ENCODE data around the gene ATXN1.

Gene ATXN1

GRCh38 chr6:16596616-16597331 is 164.5 kb downstream of the ATXN1 start:
- no peak for DNase-seq

- no peak for DNase-seq
Observed at GRCh38 chr6:16595514-16596120, 165.6 kb downstream of the ATXN1 start.

DNA sequence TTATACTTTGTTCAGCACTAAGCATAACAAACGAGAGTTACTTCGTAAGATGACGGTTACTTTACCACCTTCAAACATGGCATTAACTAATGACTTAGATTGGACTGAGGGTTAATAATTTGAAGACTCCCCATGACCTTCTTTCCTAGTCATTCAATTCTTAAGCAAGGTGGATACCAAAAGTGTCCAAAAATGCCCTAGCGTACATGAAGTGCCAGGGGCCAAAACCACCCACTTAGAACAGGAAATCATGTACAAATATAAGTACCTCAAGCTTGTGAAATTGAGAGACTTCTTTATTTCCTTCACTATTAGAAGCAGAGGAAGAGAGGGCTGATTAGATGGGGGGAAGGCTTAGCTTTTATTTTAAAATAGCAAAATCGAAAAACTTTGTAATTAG is 166.4 kb downstream of the ATXN1 start:
- no peak for DNase-seq

DNA sequence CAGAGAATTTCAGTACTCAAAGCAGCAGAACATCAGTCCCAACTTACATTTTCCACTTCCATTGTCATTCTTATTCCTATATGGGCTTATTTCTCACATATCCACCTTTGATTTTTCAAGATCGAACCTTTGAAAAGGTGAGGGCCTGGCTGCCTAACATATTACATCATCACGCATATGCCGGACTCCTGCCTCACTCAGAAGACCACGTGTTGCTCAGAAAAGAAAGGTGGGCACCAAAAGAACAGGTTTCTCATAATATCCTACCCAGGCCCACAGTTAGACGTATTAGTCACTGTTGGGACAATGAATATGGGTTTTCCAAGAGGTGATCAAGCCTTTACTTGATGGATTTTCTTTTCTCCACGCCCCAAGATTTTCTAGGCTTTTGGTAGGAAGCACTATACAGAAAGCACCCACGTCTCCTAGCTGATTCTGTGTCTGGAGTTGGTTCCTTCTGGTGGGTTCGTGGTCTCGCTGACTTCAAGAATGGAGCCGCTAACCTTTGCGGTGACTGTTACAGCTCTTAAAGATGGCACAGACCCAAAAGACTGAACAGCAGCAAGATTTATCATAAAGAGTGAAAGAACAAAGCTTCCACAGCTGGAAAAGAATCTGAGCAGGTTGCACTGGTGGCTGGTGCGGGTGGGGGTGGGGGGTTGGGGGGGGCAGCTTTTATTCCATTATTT is 168.9 kb downstream of the ATXN1 start:
- DNase-seq = no peak

DNA sequence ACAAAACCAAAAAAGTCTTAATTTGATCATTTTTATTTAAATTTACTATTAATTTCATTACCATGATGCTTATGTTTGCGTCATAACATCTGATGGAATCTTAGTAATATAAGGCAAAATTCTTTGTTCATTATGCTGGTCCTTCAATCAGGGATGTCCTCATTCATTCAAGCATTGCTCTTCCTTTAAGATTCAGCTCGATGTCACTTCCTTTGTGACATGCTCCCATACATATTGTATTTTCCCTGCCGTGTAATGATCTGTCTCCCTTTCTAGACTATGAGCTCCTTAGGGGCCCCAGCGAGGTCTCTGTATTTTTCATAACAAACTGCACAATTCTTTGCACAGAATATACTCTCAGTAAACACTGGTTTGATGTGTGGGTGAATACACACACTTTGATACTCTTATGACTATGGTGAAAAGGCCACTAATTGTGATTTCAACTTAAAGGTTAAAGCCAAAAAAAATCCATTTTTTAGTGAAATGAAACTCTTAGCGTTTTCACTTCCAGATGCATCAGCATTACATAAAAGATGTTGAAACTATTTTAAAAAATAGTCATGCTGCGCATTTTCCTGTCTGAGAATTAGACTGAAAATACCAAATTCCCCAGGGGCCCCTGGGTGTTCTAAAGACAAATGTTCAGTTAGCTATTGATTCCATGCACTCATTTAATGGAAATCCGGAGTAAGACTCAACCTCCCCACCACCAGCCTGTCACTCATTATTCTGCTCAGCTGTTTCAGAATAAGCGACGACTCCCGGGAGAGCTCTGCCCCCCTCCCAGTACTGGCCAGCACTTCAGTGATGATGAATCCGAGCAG is 169.7 kb downstream of the ATXN1 start:
- peak; percentile 10 to 13 for DNase-seq

DNA sequence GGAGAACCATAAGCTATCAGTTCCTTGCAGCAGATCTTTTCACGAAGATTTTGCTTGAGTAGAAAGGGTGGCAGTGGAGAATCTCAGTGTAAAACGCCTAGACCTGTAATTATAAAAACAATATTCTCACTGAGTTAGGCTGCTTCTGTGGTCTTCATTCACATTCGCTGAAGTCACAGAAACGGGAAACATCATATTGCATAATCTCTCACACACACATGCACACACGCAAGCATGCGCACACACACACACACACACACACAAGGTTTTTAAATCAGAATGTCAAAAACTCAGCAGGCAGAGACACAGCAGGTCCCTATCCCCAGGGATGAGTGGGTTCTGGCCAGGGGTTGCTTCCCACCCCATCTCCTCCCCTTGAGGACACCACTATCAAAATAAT is 175.5 kb downstream of the ATXN1 start:
- DNase-seq = no peak

DNA sequence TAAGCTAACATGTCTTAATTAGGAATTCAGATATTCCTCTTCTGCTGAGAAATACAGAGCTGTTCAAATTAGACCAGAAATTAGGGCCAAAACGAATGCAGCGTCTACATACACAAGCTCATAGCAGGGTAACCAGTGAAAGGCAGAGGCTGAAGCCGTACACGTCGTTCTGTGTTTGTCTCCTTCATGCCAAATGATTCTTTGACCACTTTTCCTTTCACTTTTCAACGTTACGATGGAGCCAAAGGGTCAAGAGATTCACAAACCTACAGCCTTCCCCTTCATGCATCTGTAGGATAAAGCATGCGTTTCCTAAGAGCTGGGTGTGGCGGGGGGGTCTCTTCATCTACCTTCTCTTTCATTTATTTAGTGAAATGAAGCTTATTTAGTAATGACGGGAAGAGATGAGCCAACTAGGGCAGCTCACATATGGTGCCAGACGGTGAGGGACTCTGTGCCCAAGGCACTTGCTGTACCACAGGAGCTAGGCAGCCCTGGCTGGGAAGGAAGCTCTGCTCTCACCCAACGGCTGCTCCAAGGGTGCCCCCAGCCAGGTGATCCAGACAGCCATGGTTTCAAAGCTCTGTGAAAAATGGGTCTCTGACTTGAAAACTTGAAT is 178.0 kb downstream of the ATXN1 start:
- no peak for DNase-seq

DNA sequence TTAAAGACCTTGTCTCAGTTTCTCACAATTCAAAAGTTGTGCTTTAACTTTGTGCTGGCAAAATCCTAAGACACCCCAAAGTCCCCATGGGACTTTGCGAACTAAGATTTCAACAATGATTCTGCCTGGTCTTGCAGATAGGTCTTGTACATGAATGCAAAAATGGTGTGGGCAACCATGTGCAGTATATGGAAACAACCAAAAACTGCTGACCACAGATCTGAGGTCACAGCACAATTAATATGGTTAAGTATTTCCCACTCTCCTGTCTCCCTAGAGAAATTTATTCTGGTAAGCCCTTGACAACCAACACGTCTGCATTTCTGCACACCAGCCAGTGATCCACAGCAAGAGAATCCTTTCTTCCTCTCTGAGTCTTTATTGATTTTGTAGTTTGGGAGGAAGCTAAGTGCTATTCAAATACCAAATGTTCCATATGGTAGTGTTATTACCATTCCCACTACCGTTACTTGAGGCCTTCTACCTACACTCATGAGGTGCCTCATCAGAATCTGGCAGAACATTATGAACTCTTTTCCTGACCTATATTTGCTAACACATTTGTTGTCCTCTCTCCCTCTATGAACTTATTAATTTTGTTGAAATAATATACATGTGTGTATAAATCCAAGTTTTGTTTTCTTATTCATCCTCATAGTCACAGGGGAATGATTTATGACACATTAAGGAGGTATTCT is 178.7 kb downstream of the ATXN1 start:
- DNase-seq = no peak

GRCh38 chr6:16578695-16579285 is 182.5 kb downstream of the ATXN1 start:
- no peak for DNase-seq

- no peak for DNase-seq
Observed at GRCh38 chr6:16576451-16577368, 184.6 kb downstream of the ATXN1 start.

DNA sequence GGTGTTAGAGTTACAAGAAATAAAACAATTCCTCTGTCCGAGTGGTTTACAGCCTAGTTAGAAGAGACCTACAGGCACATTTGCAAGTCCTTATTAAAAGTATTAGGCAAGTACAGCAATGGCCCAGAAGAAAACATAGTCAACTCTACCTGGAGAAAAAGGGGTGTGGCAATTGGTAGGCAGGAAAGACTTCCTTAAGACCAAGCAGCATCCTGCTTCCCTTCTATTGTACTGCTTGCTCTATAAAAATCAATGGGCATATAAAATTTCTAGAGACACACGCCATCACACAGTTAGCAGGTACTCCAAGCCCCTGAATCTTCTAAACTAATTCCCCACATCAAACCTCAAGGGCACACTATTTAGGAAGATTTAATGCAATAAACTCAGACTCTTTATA is 185.6 kb downstream of the ATXN1 start:
- no peak for DNase-seq

DNA sequence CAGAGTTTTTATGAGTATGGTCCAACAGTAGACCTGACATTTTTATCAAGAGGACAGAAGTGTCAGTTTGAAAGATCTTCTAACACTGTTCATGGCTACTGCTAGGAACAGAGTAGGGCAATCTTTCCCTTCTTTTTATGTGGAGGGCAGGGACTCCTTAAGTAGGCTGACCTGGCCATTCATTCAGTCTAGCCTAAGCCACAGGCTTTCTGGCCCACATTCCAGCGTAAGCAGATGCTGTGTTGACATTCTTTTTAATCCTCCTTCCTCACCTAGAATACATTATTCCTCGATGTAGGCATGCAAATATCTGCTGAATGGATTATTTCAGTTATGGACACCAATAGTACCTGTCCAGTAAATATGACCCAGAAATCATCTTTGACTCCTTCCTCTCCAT is 188.3 kb downstream of the ATXN1 start:
- DNase-seq = no peak

DNA sequence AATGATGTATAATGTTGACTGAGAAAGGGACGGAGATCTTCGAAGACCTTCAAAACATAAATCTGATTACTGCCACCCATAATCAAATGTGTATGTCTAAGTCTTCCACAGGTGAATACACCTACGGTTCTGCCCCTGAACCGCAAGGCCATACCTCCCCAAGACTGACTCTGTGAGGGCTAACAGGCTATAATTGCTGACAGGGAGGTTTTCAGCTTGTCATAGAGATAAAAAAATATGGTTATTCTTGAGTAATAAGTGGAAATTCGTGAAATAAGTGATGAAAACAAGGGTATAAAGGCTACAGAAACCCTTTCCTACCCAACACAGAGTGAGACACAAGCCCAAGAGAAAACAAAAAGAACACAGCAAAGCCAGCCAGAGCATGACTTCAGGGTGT is 188.9 kb downstream of the ATXN1 start:
- no peak for DNase-seq

- DNase-seq = no peak
Observed at GRCh38 chr6:16570946-16571345, 190.3 kb downstream of the ATXN1 start.

- no peak for DNase-seq
Observed at GRCh38 chr6:16570221-16570553, 191.1 kb downstream of the ATXN1 start.

- no peak for DNase-seq
Observed at GRCh38 chr6:16568128-16568527, 193.1 kb downstream of the ATXN1 start.

DNA sequence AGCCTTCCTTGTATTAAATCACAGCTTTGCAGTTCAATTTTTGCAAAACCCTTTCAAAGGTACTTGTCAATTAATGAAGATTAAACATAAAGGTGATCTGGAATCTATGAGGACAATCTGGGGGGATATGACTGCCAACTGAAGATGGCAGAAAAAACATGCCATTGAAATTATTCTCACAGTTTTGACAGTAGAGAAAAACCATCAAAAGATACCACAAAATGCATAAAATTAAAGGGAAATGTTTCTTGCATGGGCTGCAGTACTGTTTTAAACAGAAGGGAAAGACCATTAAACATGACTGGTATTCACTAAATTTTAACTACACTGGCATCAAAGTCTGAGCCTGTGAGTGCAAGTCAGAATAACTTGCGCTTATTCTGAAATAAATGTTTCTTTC is 194.2 kb downstream of the ATXN1 start:
- no peak for DNase-seq

GRCh38 chr6:16564436-16564835 is 196.8 kb downstream of the ATXN1 start:
- no peak for DNase-seq

GRCh38 chr6:16563628-16564240 is 197.5 kb downstream of the ATXN1 start:
- DNase-seq = no peak

DNA sequence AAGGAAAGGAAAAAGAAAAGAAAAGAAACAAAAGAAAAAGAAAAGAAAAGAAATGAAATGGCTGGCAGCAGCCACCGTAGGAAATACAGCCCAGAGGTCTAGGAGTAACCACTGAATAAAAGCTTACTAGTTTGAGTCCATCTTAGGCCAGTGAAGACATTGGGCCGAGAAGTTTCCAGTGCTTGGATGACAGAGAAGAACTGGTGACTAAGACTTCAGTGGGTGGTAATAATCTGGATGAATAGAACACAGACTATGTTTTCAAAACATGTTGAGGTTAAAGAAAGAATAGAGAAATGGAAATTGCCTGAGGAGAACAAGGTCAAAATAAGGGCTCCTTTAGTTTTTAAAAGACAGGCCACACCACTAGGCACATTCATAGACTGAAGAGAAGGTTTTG is 198.8 kb downstream of the ATXN1 start:
- DNase-seq = no peak

Measured in stimulated activated CD4-positive, alpha-beta T cell treated with anti-CD3 and anti-CD28 coated beads, Interleukin-2, amount 100 ng/mL, for 48 hours (primary cell).